Right lobe of liver (tissue), 4 donors: ENCODE results near the gene HDGFL3.

Experiments
- POLR2A ChIP-seq: fragments of 450-650 bp; IDR thresholded peaks from one replicate; pipeline ENCODE4 v1.6.1; 2017; ENCODE audit warnings: antibody characterized with exemption, mild to moderate bottlenecking
- TF ChIP-seq, protein P1 (sequence below), 4 donors: fragments of 200-600 bp in 3 of 4; fragments of 450-650 bp in 1 of 4; IDR thresholded peaks; one replicate each; pipeline versions ENCODE4 v1.5.1 to v1.8.0; 2016 to 2022; ENCODE audit warnings: antibody characterized with exemption in 4 of 4, mild to moderate bottlenecking in 2 of 4
- donor health status: DM: no; HTN: no; CAD: no.
- donor health status: DM: no; HTN: no; CAD: no.
- donor health status: DM: no; HTN: yes; CAD: no.

DNA sequence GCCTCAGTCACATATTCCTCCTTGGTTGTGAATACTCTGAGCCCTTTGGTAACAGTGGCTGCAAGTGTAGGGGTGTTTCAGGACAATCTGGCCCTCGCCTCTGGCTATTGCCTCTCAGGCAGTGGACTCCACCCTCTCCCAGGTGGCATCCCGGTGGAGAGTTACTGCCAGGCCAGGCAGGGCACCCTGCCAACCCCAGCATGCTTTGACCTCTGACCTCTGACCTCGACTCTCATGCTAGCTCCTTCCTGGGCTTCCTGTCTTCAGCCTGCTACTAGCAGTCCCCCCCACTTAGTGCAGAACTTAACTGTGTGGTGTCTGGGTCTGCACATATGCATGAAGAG lies 94.7 kb downstream of the HDGFL3 start:
- TF ChIP-seq, protein P1, sequence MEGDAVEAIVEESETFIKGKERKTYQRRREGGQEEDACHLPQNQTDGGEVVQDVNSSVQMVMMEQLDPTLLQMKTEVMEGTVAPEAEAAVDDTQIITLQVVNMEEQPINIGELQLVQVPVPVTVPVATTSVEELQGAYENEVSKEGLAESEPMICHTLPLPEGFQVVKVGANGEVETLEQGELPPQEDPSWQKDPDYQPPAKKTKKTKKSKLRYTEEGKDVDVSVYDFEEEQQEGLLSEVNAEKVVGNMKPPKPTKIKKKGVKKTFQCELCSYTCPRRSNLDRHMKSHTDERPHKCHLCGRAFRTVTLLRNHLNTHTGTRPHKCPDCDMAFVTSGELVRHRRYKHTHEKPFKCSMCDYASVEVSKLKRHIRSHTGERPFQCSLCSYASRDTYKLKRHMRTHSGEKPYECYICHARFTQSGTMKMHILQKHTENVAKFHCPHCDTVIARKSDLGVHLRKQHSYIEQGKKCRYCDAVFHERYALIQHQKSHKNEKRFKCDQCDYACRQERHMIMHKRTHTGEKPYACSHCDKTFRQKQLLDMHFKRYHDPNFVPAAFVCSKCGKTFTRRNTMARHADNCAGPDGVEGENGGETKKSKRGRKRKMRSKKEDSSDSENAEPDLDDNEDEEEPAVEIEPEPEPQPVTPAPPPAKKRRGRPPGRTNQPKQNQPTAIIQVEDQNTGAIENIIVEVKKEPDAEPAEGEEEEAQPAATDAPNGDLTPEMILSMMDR (IDR thresholded peaks at IDR 0.05): no peak
- no peak for TF ChIP-seq POLR2A
